GM19324 (cell line): Measurements from ENCODE around the gene PIK3R3.

Experiments
- ATAC-seq: cut with Tn5 transposase; IDR thresholded peaks from one replicate; pipeline ENCODE4 v1.9.1; 2021; ENCODE audit warnings: mild to moderate bottlenecking, moderate library complexity; ENCODE audit not compliant: unreplicated experiment, low FRiP score

PIK3R3 gene

DNA sequence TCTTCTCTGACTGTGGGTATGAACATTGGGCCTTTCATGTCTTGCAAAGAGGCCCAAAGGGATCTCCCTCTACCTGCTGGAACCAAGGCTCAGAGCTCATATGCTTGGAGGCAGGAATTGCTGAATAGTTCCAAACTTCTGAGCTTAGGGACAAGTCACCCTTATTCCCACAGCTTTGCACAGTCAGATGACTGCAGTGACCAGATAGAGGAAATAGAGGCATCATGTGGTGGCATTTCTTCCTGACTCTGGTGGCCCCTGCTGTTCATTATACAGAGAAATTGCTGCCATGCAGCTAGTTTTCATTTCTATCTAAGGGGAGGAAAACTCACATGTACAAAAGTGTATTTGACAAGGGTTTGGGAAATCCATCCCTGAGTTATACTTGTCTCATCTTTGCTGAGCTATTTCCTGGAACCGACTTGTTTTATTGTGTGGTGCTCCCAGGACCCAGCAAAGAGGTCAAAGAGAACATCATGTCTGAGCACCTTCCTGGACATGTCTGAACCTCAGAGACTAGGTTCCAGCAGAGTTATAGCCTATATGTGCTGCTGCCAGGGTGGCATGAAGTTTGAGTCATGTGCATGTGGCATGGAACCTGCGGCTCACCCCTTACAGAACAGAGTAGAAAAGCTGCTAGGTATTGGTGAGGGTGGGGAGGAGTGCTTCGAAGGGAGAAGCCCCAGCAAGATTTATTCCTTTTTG, 131.2 kb downstream of the PIK3R3 start:
- ATAC-seq: no peak

DNA sequence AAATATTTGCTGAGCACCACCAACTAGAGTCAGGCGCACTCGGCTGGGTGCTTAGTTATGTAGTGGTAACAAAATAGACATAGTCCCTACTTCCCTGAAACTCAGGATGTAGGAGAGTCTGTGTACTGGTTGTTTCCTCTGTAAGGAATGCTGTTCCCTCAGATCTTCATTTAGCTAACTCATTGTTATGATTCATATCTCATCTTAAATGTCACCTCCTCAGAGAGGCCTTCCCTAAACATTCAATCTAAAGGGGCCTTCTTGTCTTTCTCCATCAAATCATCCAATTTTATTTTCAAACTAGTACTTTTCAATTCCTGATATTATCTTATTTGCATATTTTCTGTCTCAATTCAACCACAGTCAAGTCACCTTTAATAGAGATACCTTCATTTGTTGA, 132.9 kb downstream of the PIK3R3 start:
- no peak for ATAC-seq

DNA sequence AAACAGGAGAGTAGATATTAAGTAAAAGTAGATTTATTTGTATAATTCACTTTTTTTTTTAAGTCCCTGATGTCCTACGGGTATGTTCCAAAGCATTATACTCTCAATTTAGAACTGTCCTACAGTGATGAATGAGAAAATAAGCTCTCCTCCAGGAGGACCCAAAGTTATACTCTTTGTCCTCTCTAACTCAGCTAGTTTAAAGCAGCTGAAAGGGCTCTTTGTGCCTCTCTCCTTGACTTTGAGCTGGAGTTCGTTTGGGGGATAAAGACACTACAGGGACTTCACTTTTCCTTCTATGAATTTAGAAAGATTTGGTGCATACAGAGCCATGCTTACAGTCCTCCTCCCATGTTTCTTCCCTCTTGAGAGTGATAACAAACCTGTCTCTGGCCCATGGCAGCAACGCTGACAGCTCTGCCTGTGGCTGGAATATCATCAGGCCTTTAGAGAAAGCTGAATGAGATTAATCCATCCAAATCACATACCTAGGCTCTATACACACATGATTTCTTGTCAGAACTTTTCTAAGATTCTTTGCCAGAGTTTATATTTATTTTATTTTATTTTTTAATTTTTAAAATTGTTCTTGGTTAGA, 134.3 kb downstream of the PIK3R3 start:
- no peak for ATAC-seq

DNA sequence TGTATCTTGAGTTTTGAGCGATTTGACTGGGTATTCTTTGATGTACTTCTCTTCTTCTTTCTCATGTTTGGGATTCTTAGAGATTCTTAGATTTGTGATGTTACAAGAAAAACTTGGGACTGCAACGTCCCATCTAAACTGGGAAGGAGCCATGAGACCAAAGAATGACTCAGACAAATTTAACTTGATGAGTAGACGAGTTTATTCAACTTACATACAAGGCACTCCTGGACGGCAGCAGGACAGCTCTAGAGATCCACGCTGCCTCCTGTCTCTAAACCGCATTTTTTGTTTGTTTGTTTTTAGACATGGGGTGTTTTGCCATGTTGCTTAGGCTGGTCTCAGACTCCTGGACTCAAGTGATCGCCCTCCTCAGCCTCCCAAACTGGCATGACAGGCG, 137.1 kb downstream of the PIK3R3 start:
- ATAC-seq: no peak

DNA sequence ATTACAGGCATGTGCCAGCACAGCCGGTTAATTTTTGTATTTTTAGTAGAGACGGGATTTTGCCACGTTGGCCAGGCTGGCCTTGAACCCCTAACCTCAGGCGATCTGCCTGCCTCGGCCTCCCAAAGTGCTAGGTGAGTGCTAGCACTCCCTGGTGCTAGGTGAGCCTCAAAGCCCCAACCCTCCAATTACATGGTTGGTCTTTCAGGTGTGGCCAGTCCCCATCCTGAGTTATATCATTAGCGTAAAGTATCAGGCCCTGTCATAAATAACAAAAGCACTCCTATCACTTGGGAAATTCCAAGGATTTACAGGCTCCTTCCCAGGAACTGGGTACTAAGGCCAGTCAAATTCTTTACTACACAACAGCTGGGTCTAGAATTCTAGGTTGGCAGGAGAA, 138.0 kb downstream of the PIK3R3 start:
- no peak for ATAC-seq
